Measurements from ENCODE around the gene SNCAIP. TPM values are rescaled to one million over a fixed set of nuclear protein-coding genes. Genes with fewer than 3 reads are reported as not detected.

SNCAIP gene
- total RNA-seq, 2 donors from 2014 or later: 5.1 to 8.2 TPM

DNA sequence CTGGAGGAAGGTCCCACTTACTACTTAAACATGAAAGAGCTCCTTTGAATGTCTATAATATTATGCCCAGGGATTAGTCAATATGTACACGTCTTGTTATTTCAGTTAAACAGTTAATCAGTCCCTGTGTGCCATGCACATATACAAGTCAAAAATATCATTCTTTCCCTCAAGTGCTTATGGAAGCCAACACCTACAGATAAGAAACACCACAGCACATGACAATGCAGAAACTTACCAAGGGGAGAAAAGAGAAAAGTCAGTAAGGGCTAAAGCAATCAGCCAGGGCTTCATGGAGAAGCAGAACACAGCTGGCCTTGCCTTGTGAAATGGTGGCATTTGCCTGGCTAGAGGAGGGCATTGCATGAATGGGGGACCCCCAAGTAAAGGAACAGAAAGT is 88.3 kb downstream of the SNCAIP start:
- no peaks in the 10 kb centered on the region for H3K4me1 ChIP-seq (replicated peaks)
- no peaks in the 10 kb centered on the region for H3K36me3 ChIP-seq
- no peak for TF ChIP-seq POLR2A (IDR thresholded peaks at IDR 0.05)
- TF ChIP-seq CTCF (IDR thresholded peaks at IDR 0.05): no peak
- TF ChIP-seq POLR2AphosphoS5 (IDR thresholded peaks at IDR 0.05): no peak
- intact Hi-C loops (cut with DNase I): no loop called here
- H3K4me3 ChIP-seq: no peak overlapping the region
- no peak overlapping the region for H3K27ac ChIP-seq
- H3K27me3 ChIP-seq (replicated peaks; ENCODE audit: insufficient read depth): no peaks in the 10 kb centered on the region
- no peaks in the 10 kb centered on the region for H3K9me3 ChIP-seq
- no peak for DNase-seq (ENCODE audit: low spot score)
- 94% methylated on average over 1 of the region's 1 CpG for WGBS

DNA sequence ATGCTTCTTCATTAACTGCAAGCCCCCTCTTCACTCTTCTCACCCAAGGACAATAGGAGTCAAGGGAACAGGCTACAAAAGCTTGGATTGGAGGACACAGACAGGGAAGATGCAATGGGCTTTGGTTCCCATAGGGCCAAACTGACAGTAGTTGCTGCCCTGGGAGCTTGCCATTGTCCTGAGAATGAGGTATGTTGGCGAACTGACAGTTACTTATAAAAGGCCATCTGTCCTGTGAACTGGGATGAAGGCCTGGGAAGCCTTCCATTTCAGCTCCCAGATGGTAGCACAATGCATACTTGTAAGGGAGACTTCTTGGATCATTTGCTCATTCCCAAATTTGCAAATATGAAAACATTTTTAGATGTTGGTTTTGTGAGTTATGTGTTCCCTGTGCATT is 88.9 kb downstream of the SNCAIP start:
- TF ChIP-seq POLR2AphosphoS5 (IDR thresholded peaks at IDR 0.05) (no peak), CTCF (IDR thresholded peaks at IDR 0.05) (no peak), POLR2A (IDR thresholded peaks at IDR 0.05) (no peak)
- no peaks in the 10 kb centered on the region for H3K27me3 ChIP-seq (replicated peaks; ENCODE audit: insufficient read depth)

DNA sequence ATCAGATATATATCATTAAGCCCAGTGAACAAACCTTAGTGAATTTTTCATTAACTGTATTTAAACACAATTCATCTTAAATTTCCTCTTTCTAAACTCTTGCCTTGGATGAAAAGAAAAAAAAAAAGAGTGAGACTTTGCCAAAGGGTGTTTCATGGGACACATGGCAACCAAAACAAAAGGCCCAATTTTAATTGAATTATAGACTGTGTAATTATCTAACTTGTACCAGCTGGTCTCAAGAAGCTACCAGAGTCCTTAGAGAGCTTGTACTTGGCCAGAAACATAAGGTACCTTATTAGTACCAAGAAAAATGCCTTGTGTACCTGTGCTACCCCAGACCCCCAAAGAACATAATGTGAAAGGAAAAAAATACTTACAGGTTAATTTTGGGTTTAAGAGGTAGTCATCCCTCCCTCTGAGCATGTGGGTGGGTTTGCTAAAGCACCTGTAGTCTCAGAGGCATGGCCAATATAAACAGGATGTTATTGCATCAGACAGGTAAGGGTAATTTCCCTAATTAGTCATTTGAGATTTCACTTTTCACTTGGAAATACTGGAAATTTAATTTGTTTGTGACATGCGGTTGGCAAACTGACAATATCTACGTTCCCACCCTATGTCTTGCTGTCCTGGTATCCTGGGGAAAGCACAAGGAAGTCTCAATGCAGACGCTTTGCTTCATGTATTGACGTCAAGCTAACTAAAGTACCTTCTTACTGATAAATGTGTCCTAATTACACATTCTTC is 90.1 kb downstream of the SNCAIP start:
- WGBS: 55% methylated on average over 4 of the region's 4 CpGs
- TF ChIP-seq POLR2AphosphoS5 (IDR thresholded peaks at IDR 0.05) (no peak), POLR2A (IDR thresholded peaks at IDR 0.05) (no peak), CTCF (IDR thresholded peaks at IDR 0.05) (no peak)
- Histone ChIP-seq H3K36me3 (no peaks in the 10 kb centered on the region), H3K9me3 (no peaks in the 10 kb centered on the region), H3K4me1 (replicated peaks) (no peaks in the 10 kb centered on the region), H3K4me3 (no peak overlapping the region), H3K27me3 (replicated peaks; ENCODE audit: insufficient read depth) (no peaks in the 10 kb centered on the region), H3K27ac (no peak overlapping the region)
- DNase-seq (ENCODE audit: low spot score): no peak
- intact Hi-C loops (cut with DNase I): no loop called here

More for the DNA sequence above, 88.9 kb downstream of the SNCAIP start:
- H3K27ac ChIP-seq: no peak overlapping the region
- no peak for DNase-seq (ENCODE audit: low spot score)
- H3K4me1 ChIP-seq (replicated peaks): no peaks in the 10 kb centered on the region
- intact Hi-C loops (cut with DNase I): no loop called here
- H3K4me3 ChIP-seq: no peak overlapping the region
- 81% methylated on average over 1 of the region's 1 CpG for WGBS
- no peaks in the 10 kb centered on the region for H3K9me3 ChIP-seq
- H3K36me3 ChIP-seq: no peaks in the 10 kb centered on the region

GRCh38 chr5:122402955-122403685 is 91.1 kb downstream of the SNCAIP start:
- 65% methylated on average over 6 of the region's 6 CpGs for WGBS
- no peaks in the 10 kb centered on the region for H3K27me3 ChIP-seq (replicated peaks; ENCODE audit: insufficient read depth)
- TF ChIP-seq POLR2AphosphoS5 (IDR thresholded peaks at IDR 0.05): no peak
- no peak for TF ChIP-seq CTCF (IDR thresholded peaks at IDR 0.05)
- TF ChIP-seq POLR2A (IDR thresholded peaks at IDR 0.05): no peak

More at GRCh38 chr5:122402955-122403685, 91.1 kb downstream of the SNCAIP start:
- intact Hi-C loops (cut with DNase I): no loop called here
- Histone ChIP-seq H3K36me3 (no peaks in the 10 kb centered on the region), H3K4me1 (replicated peaks) (no peaks in the 10 kb centered on the region), H3K4me3 (no peak overlapping the region), H3K27ac (no peak overlapping the region), H3K9me3 (no peaks in the 10 kb centered on the region)
- no peak for DNase-seq (ENCODE audit: low spot score)

All from prostate gland (tissue), 2 donors.